ENCODE measurements around the gene WWC1.

WWC1 gene

GRCh38 chr5:168401226-168401625 is 109.8 kb downstream of the WWC1 start:
- no peaks in the 10 kb centered on the region for H3K9me3 ChIP-seq (ENCODE audit: control insufficient read depth, insufficient read depth, low read length)
- no peak overlapping the region for H3K9ac ChIP-seq (ENCODE audit: low read depth, low read length)
- H3K36me3 ChIP-seq (ENCODE audit: insufficient read depth, low read length): no peaks in the 10 kb centered on the region; the same call in 1 of the 2 replicates
- peaks cover 4% of the 10 kb centered on the region; the same call in 1 of the 2 replicates for H3K4me1 ChIP-seq (ENCODE audit: insufficient read depth, low read length)

- Histone ChIP-seq H3K4me1 (ENCODE audit: insufficient read depth, low read length) (peaks cover 4% of the 10 kb centered on the region; the same call in 1 of the 2 replicates), H3K9ac (ENCODE audit: low read depth, low read length) (no peak overlapping the region), H3K36me3 (ENCODE audit: insufficient read depth, low read length) (no peaks in the 10 kb centered on the region; the same call in 1 of the 2 replicates), H3K9me3 (ENCODE audit: control insufficient read depth, insufficient read depth, low read length) (no peaks in the 10 kb centered on the region)
These were observed 110.4 kb downstream of the WWC1 start for GRCh38 chr5:168401880-168402279.

- peaks cover 4% of the 10 kb centered on the region; the same call in 1 of the 2 replicates for H3K4me1 ChIP-seq (ENCODE audit: insufficient read depth, low read length)
- H3K36me3 ChIP-seq (ENCODE audit: insufficient read depth, low read length): peaks cover 3% of the 10 kb centered on the region; the same call in 1 of the 2 replicates
- no peaks in the 10 kb centered on the region for H3K9me3 ChIP-seq (ENCODE audit: control insufficient read depth, insufficient read depth, low read length)
- H3K9ac ChIP-seq (ENCODE audit: low read depth, low read length): no peak overlapping the region
These were observed 112.9 kb downstream of the WWC1 start for GRCh38 chr5:168404365-168404764.

- no peaks in the 10 kb centered on the region for H3K9me3 ChIP-seq (ENCODE audit: control insufficient read depth, insufficient read depth, low read length)
- H3K9ac ChIP-seq (ENCODE audit: low read depth, low read length): no peak overlapping the region
- H3K4me1 ChIP-seq (ENCODE audit: insufficient read depth, low read length): peaks cover 4% of the 10 kb centered on the region; the same call in 1 of the 2 replicates
- peaks cover 5% of the 10 kb centered on the region; the same call in 1 of the 2 replicates for H3K36me3 ChIP-seq (ENCODE audit: insufficient read depth, low read length)
These were observed 115.8 kb downstream of the WWC1 start for GRCh38 chr5:168407211-168407610.

- Histone ChIP-seq H3K4me1 (ENCODE audit: insufficient read depth, low read length) (peaks cover 4% of the 10 kb centered on the region; the same call in 1 of the 2 replicates), H3K36me3 (ENCODE audit: insufficient read depth, low read length) (peaks cover 5% of the 10 kb centered on the region; the same call in 1 of the 2 replicates), H3K9me3 (ENCODE audit: control insufficient read depth, insufficient read depth, low read length) (no peaks in the 10 kb centered on the region), H3K9ac (ENCODE audit: low read depth, low read length) (no peak overlapping the region)
These were observed 117.3 kb downstream of the WWC1 start for GRCh38 chr5:168408561-168409305.

GRCh38 chr5:168409591-168410458 is 118.4 kb downstream of the WWC1 start:
- Histone ChIP-seq H3K9ac (ENCODE audit: low read depth, low read length) (no peak overlapping the region), H3K4me1 (ENCODE audit: insufficient read depth, low read length) (no peaks in the 10 kb centered on the region), H3K36me3 (ENCODE audit: insufficient read depth, low read length) (peaks cover 8% of the 10 kb centered on the region; the same call in 1 of the 2 replicates), H3K9me3 (ENCODE audit: control insufficient read depth, insufficient read depth, low read length) (no peaks in the 10 kb centered on the region)

GRCh38 chr5:168411871-168412270 is 120.4 kb downstream of the WWC1 start:
- Histone ChIP-seq H3K9ac (ENCODE audit: low read depth, low read length) (no peak overlapping the region), H3K9me3 (ENCODE audit: control insufficient read depth, insufficient read depth, low read length) (no peaks in the 10 kb centered on the region), H3K4me1 (ENCODE audit: insufficient read depth, low read length) (no peaks in the 10 kb centered on the region), H3K36me3 (ENCODE audit: insufficient read depth, low read length) (peaks cover 12% of the 10 kb centered on the region; the same call in 1 of the 2 replicates)

GRCh38 chr5:168413062-168413461 is 121.6 kb downstream of the WWC1 start:
- Histone ChIP-seq H3K4me1 (ENCODE audit: insufficient read depth, low read length) (no peaks in the 10 kb centered on the region), H3K36me3 (ENCODE audit: insufficient read depth, low read length) (peaks cover 12% of the 10 kb centered on the region; the same call in 1 of the 2 replicates), H3K9ac (ENCODE audit: low read depth, low read length) (no peak overlapping the region), H3K9me3 (ENCODE audit: control insufficient read depth, insufficient read depth, low read length) (no peaks in the 10 kb centered on the region)

GRCh38 chr5:168413596-168413995 is 122.2 kb downstream of the WWC1 start:
- H3K4me1 ChIP-seq (ENCODE audit: insufficient read depth, low read length): no peaks in the 10 kb centered on the region

GRCh38 chr5:168415401-168415800 is 124.0 kb downstream of the WWC1 start:
- peaks cover 8% of the 10 kb centered on the region; the same call in 1 of the 2 replicates for H3K36me3 ChIP-seq (ENCODE audit: insufficient read depth, low read length)
- no peak overlapping the region for H3K9ac ChIP-seq (ENCODE audit: low read depth, low read length)
- H3K4me1 ChIP-seq (ENCODE audit: insufficient read depth, low read length): no peaks in the 10 kb centered on the region
- no peaks in the 10 kb centered on the region for H3K9me3 ChIP-seq (ENCODE audit: control insufficient read depth, insufficient read depth, low read length)

More at GRCh38 chr5:168413596-168413995, 122.2 kb downstream of the WWC1 start:
- Histone ChIP-seq H3K9ac (ENCODE audit: low read depth, low read length) (no peak overlapping the region), H3K9me3 (ENCODE audit: control insufficient read depth, insufficient read depth, low read length) (no peaks in the 10 kb centered on the region), H3K36me3 (ENCODE audit: insufficient read depth, low read length) (peaks cover 12% of the 10 kb centered on the region; the same call in 1 of the 2 replicates)

GRCh38 chr5:168415971-168416370 is 124.5 kb downstream of the WWC1 start:
- Histone ChIP-seq H3K4me1 (ENCODE audit: insufficient read depth, low read length) (no peaks in the 10 kb centered on the region), H3K9me3 (ENCODE audit: control insufficient read depth, insufficient read depth, low read length) (no peaks in the 10 kb centered on the region), H3K9ac (ENCODE audit: low read depth, low read length) (no peak overlapping the region), H3K36me3 (ENCODE audit: insufficient read depth, low read length) (peaks cover 8% of the 10 kb centered on the region; the same call in 1 of the 2 replicates)

- no peak overlapping the region for H3K9ac ChIP-seq (ENCODE audit: low read depth, low read length)
- no peaks in the 10 kb centered on the region for H3K9me3 ChIP-seq (ENCODE audit: control insufficient read depth, insufficient read depth, low read length)
- H3K4me1 ChIP-seq (ENCODE audit: insufficient read depth, low read length): no peaks in the 10 kb centered on the region
- H3K36me3 ChIP-seq (ENCODE audit: insufficient read depth, low read length): peaks cover 8% of the 10 kb centered on the region; the same call in 1 of the 2 replicates
These were observed 126.4 kb downstream of the WWC1 start for GRCh38 chr5:168417731-168418429.

GRCh38 chr5:168420461-168420860 is 129.0 kb downstream of the WWC1 start:
- Histone ChIP-seq H3K4me1 (ENCODE audit: insufficient read depth, low read length) (no peaks in the 10 kb centered on the region), H3K36me3 (ENCODE audit: insufficient read depth, low read length) (peaks cover 3% of the 10 kb centered on the region; the same call in 1 of the 2 replicates)

GRCh38 chr5:168422431-168422830 is 131.0 kb downstream of the WWC1 start:
- Histone ChIP-seq H3K9me3 (ENCODE audit: control insufficient read depth, insufficient read depth, low read length) (no peaks in the 10 kb centered on the region), H3K4me1 (ENCODE audit: insufficient read depth, low read length) (no peaks in the 10 kb centered on the region), H3K9ac (ENCODE audit: low read depth, low read length) (no peak overlapping the region), H3K36me3 (ENCODE audit: insufficient read depth, low read length) (no peaks in the 10 kb centered on the region)

More at GRCh38 chr5:168420461-168420860, 129.0 kb downstream of the WWC1 start:
- H3K9ac ChIP-seq (ENCODE audit: low read depth, low read length): no peak overlapping the region
- no peaks in the 10 kb centered on the region for H3K9me3 ChIP-seq (ENCODE audit: control insufficient read depth, insufficient read depth, low read length)
